GM19455 (cell line): ENCODE results near the gene TTC16.

Experiments
- ATAC-seq: cut with Tn5 transposase; IDR thresholded peaks from one replicate; pipeline ENCODE4 v1.9.1; 2021; ENCODE audit not compliant: unreplicated experiment

Gene TTC16

DNA sequence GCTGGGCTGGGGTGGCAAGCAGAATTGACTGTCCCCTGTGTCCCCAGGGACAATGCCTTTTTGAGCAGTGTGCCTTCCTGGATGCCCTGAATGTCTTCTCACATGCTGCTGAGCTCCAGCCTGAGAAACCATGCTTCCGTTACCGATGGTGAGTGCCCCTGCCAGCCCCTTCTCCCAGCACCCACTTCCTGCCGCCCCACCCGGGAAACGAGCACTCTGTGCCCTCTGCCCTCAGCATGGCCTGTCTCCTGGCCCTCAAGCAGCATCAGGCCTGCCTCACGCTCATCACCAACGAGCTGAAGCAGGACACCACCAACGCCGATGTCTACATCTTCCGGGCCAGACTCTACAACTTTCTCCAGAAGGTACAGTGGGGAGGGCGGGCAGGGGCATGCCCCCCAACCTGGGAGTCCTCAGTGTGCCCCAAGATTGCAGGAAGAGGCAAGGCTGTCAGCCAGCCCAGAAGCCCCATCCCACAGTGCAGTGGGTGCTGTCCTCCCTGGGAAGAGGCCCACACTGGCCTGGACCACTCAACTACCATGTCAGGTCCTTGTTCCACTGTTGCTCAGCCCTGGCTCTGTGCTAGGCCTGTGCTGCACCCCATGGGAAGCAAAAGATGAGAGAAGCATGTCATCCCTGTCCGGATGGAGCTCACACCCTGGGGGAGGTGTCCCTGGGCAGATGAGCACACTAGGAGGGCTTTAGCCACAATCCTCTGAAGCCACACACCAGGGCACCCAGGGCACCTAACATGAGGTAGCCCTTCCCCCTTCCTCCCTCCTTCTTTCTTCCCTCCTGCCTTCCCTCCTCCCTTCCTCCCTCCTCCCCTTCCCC is 4.4 kb downstream of the TTC16 start:
- no peak for ATAC-seq

GRCh38 chr9:127720865-127721227 is 5.0 kb downstream of the TTC16 start:
- no peak for ATAC-seq

DNA sequence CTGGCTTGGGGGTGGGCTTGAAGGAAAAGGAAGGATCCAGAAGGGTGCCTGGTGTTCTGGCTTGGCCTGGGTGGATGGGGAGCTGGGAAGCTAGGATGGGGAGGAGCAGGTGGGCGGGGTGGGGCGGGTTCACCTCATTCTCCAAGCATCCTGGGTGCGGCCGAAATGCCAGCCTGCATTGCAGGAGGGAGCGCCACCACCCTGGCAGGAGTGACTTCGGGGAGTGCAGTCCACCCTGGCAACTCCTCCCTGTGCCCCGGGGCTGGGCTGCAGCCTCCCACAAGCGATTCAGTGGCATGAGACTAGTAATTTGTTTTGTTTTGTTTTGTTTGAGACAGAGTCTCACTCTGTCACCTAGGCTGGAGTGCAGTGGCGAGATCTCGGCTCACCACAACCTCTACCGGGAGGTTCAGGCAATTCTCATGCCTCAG is 5.5 kb downstream of the TTC16 start:
- ATAC-seq: no peak

- ATAC-seq: no peak
Measured at GRCh38 chr9:127722055-127722745, 6.3 kb downstream of the TTC16 start.

DNA sequence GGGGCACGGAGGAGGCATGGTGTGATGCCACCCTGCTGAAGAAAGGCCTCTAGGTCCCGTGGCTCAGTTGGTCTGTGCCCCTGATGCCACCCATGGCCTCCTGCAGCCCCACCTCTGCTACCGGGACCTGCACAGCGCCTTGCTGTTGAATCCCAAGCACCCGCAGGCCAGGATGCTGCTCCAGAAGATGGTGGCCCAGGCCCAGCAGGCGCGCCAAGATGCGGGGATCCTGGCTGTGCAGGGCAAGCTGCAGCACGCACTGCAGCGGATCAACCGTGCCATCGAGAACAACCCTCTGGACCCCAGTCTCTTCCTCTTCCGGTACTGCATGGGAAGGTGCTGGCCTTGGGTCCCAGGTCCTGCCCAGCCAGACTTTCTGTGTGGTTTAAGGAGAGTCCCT is 7.1 kb downstream of the TTC16 start:
- ATAC-seq: no peak

- ATAC-seq: no peak
Measured at GRCh38 chr9:127723444-127723843, 7.6 kb downstream of the TTC16 start.

DNA sequence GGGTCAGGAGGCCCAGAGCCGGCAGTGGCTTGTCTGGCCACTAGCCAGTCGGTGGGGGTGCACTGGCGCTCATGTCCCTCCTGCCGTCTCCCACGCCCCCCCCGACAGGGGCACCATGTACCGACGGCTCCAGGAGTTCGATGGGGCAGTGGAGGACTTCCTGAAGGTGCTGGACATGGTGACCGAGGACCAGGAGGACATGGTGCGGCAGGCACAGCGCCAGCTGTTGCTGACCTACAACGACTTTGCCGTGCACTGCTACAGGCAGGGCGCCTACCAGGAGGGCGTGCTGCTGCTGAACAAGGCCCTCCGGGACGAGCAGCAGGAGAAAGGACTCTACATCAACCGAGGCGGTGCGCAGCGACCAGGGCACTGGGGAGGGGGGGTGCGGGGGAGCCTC is 8.1 kb downstream of the TTC16 start:
- ATAC-seq: no peak

- no peak for ATAC-seq
Measured at GRCh38 chr9:127726871-127727270, 11.0 kb downstream of the TTC16 start.

GRCh38 chr9:127728808-127729207 is 12.9 kb downstream of the TTC16 start:
- no peak for ATAC-seq

DNA sequence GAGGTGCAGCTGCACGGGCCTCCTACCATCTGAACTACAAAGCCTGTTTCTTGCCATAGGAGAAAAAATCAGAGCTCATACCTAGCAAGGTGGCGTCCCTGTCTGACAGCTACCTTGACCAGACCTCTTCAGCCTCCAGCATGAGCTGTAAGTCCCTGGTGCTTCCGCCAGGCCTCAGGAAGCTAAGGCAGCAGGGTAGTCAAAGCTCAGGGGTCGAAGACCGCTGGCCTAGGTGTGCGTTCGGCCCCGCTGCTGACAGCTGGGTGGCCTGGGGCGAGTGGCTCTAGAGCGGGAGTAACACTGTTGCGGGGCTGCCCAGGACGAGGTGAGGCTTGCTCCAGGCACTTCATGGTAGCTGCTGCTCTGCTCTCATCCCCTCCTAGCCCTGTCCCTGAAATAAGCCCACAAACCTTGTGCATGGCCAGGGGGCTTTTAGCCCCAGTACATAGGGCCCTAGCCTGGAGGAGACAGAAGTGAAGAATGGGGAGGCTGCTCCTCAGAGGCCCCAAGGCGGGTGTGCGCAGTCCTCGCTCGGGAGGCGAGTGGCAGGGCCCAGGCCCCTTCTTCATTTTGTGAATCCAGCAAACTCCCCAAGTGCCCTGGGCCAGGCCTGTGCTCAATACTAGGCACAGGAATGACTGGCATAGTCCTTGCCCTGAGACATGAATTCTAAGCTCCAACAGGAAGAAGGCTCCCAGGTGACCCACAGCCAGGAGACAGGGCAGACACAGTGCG is 13.8 kb downstream of the TTC16 start:
- no peak for ATAC-seq

- ATAC-seq: no peak
Measured at GRCh38 chr9:127730262-127730661, 14.4 kb downstream of the TTC16 start.

DNA sequence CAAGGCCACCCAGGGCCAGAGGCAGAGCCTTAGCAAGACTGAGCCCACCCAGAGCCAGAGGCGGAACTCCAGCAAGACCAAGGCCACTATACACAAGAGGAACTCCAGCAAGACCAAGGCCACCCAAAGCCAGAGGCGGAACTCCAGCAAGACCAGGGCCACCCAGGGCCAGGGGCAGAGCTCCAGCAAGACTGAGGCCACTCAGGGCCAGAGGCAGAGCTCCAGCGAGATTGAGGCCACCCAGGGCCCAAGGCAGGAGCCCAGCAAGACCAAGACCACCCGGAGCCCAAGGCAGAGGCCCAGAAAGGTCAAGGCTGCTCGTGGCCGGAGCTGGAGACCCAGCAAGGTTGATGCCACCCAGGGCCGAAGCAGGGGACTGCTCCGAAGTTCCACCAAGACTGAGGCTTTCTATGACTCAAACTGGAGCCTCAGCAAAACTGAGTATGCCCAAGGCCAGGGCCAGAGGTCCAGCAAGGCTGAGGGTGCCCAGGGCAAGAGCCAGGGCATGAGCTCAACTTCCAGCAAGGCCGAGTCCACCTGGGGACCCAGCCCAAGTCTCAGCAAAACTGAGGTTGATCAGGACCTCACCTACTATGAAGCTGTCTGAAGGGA is 15.0 kb downstream of the TTC16 start:
- no peak for ATAC-seq

DNA sequence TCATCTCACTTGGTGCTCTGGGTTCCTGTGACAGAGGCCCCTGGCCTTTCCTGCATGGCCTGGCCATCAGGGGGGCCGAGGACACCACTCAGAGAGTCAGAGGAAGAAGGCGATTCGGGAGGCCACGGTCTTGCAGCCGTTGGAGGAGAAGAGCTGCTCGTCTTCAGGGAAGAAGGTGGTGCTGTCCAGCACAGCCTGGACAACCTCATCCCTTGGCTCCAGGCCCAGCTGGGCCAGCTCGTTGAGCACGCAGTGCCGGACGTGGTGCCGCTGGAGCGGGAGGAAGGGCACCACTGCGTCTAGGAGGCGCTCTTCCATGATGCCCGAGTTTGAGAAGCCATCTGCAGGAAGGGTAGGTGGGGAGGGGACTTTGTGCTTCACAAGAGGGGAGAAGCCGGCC is 16.1 kb downstream of the TTC16 start:
- ATAC-seq: no peak

DNA sequence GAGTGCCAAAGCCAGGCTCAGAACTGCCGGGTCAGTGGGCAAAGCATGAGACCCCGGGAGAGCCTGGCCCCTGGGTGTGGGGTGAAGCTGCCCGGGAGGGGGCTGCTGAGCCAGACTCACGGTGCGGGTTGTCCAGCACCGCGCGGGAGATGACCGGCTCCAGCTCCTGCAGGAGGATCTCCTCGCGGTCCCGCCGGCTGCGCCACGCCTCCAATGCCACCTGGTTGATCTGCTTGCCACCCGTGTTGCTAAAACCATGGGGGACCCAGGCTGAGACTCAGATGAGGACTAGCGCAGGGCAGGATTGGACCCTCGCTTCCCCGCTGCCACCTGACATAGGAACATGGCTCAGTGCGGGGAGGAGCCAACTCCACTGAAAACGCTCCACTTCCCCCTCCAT is 16.6 kb downstream of the TTC16 start:
- no peak for ATAC-seq

- ATAC-seq: no peak
Measured at GRCh38 chr9:127733614-127734013, 17.7 kb downstream of the TTC16 start.

DNA sequence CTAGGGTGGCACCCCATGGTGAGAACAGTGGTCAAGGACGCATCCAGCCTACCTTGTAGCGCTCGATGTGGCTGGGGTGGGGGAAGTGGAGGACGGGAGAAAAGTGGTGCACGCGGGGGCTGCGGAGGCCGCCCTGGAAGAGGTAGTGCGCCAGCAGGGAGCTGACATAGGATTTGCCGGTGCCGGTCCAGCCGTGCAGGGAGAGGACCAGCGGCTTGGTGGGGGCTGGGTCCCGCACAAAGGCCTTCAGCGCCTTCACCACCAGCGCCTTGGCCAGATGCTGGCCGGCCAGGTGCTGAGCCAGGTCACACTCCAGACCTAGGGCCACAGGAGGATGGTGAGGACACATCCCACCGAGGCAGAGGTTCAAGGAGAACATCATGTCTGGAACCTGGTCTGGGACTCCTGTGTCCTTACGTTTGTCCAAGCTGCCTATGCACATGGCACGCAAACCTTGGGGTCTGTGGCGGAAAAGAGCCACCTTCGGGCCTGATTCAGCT is 18.4 kb downstream of the TTC16 start:
- no peak for ATAC-seq

DNA sequence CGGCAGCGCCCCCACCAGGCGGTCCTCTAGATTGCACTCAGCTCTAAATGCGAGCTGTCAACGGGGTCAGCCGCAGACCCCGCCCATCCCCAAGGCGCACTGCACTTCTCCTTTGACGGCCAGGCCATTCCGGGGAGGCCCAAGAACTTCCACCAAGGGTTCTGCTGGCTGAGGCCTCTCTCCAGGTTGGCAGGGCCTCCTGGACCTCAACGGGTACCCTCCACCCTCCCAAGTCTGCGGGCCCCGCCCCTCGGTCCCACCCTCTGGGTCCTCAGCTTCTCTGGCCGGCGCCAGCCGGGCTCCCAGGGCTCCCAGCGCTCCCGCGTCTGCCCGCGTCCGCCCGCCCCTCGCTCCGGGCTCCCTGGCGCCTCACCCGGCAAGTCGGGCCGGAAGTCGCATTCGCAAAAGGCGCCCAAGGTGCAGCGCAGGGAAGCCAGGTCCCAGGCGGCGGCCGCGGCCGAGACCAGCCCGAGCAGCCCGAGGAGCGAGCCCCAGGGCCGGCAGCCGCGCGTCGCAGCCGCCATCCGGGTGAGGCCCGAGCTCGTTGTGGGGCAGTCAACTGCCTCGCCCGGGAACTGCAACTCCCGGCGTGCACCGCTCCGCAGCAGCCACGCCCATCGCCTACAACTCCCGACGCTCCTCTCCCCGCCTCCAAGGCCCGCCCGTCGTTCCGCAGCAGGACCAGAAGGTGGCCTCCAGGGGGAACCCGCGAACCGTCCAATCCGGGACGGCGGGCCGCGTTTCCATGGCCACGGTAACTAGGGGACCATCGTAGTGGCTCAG is 19.1 kb downstream of the TTC16 start, which contains the start of gene TOR2A:
Gene TOR2A, minus strand, starts transcription at position 548 of the 783 bp plus-strand sequence. Its CDS starts 24 bp downstream, at position 524.
- ATAC-seq: peak; percentile 87

- no peak for ATAC-seq
Measured at GRCh38 chr9:127735530-127736185, 19.8 kb downstream of the TTC16 start.

DNA sequence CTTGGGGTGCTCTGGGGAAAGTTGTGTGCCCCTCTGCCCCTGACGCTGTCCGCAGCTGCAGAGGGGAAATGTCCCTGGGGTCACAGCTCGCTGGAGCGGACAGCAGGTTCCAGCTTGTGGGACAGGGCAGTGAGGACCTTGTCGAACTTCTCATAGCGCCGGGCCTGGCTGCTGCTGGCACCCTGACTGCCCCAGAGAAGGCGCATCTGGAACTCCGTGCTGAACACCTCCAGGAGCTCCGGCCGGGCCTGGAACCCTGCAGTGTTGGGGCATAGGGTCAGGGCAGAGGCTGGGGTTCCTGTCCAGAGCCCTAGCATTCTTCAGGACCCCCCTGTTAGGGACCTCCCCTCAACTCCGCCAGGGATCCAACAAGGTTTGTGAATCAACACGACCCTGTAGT is 22.8 kb downstream of the TTC16 start:
- no peak for ATAC-seq
